HG02571 (cell line): Measurements from ENCODE around the gene CDC73.

Source experiments
- ATAC-seq: cut with Tn5 transposase; IDR thresholded peaks from one replicate; pipeline ENCODE4 v1.9.1; 2021; ENCODE audit warnings: mild to moderate bottlenecking, moderate library complexity; ENCODE audit not compliant: unreplicated experiment

The CDC73 gene

GRCh38 chr1:193121616-193122593, at the start of gene CDC73:
Gene CDC73 (plus strand): TSS chr1:193122031. CDS start chr1:193122201, 170 bp downstream.
- peak; percentile 93 for ATAC-seq

DNA sequence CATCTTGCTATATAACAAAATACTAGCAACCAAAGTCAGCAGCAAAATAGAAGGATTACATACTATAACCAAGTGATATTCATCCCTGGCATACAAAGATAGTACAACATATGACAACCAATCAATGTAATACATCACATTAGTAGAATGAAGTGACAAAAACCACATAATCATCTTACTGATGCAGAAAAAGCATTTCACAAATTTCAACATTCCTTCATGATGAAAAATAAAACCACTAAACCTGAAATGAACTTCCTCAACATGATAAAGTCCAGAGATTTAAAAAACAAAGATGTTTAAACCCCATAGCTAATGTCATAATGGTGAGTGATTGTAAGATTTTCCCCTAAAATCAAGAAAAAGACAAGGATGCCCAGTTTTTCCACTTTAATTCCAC, 43.8 kb upstream of the CDC73 start:
- no peak for ATAC-seq

DNA sequence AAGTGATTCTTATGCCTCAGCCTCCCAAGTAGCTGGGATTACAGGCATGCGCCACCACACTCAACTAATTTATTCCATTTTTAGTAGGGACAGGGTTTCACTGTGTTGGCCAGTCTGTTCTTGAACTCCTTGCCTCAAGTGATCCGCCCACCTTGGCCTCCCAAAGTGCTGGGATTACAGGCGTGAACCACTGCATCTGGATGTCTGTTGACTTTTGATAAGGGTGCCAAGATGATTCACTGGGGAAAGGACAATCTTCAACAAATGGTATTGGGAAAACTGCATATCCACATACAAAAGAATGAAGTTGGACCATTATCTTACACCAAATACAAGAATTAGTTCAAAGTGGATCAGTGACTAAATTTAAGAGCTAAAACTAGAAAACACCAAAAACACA, 42.6 kb upstream of the CDC73 start:
- ATAC-seq, result no peak

DNA sequence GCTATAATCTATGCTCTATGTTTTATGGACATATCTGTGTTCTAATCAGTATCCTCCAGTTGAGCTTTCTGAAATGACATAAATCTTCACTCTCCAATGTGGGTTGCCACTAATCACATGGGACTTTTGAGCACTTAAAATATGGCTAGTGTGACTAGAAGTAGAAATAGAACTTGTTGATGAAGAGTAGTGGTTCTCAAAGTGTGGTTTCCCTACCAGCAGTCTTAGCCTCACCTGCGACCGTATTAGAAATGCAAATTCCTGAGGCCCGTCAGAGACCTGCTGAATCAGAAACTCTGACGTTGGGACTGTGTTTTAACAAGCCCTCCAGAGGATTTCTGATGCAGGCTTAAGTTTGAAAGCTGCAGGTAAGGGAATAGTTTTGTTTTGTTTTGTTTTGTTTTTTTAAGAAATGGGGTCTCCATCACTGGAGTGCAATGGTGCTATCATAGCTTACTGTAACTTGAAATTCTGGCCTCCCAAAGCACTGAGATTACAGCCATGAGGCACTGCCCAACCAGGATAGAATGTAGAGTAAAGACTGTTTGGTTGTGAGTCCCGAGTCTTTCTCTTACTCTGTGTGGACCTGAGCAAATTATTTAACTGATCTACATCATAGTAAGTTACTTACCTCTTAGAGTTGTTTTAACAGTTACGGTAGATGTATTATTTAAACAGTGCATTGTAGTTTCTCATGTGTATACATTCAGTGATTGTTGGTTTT, 38.3 kb upstream of the CDC73 start:
- peak; percentile 99 for ATAC-seq

GRCh38 chr1:193085263-193085662, 36.6 kb upstream of the CDC73 start:
- ATAC-seq, result no peak

GRCh38 chr1:193086342-193086741, 35.5 kb upstream of the CDC73 start:
- no peak for ATAC-seq

DNA sequence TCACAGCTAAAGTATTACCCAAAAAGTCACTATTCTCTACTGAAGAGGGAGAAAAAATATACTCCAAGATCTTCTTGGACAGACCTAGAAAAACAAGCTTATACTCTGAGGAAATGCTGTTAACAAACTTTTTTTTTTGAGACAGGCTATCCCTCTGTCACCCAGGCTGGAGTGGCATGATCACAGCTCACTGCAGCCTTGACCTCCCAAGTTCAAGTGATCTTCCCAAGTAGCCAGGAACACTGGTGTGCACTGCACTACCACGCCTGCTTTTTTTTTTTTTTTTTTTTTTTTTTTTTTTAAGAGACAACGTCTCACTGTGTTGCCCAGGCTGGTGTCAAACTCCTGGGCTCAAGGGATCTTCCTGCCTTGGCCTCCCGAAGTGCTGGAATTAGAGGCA, 33.9 kb upstream of the CDC73 start:
- ATAC-seq, result no peak

- ATAC-seq, result no peak
Measured at GRCh38 chr1:193090865-193091264, 31.0 kb upstream of the CDC73 start.

- no peak for ATAC-seq
Measured at GRCh38 chr1:193094112-193094511, 27.7 kb upstream of the CDC73 start.

DNA sequence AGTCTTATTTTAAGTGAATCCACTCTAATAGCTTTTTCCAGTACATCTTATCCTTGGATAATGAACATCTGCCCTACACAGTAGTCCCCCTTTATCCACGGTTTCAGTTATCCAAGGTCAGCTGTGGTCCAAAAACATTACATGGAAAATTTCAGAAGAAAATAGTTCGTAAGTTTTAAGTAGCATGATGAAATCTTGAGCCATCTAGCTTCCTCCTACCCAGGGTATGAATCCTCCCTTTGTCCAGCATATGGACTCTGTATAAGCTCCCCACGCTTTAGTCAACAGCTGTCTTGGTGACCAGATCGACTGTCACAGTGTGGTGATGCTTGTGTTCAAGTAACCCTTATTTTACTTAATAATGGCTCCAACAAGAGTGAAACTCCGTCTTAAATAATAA, 19.2 kb upstream of the CDC73 start:
- ATAC-seq, result no peak

- no peak for ATAC-seq
Measured at GRCh38 chr1:193103759-193104501, 17.9 kb upstream of the CDC73 start.

DNA sequence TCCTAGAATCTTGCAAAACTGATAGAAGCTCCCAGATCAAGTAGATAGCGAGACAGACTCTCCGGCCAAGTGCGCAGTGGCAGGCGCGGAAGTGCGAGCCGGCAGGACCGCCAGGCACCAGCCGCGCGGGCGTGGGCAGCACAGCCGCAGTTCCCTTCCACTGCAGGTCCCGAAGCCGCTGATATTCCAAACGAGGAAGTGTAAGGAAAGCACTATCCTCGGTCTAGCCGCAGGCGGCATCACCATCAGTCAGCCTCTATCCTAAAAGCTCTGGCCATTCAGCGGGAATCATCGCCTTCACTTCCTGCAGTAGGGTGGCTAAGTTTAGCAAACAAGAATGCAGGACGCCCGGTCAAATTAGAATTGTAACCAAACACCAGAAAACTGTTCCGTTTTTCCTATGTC, 17.3 kb upstream of the CDC73 start:
- ATAC-seq, result peak; percentile 39

DNA sequence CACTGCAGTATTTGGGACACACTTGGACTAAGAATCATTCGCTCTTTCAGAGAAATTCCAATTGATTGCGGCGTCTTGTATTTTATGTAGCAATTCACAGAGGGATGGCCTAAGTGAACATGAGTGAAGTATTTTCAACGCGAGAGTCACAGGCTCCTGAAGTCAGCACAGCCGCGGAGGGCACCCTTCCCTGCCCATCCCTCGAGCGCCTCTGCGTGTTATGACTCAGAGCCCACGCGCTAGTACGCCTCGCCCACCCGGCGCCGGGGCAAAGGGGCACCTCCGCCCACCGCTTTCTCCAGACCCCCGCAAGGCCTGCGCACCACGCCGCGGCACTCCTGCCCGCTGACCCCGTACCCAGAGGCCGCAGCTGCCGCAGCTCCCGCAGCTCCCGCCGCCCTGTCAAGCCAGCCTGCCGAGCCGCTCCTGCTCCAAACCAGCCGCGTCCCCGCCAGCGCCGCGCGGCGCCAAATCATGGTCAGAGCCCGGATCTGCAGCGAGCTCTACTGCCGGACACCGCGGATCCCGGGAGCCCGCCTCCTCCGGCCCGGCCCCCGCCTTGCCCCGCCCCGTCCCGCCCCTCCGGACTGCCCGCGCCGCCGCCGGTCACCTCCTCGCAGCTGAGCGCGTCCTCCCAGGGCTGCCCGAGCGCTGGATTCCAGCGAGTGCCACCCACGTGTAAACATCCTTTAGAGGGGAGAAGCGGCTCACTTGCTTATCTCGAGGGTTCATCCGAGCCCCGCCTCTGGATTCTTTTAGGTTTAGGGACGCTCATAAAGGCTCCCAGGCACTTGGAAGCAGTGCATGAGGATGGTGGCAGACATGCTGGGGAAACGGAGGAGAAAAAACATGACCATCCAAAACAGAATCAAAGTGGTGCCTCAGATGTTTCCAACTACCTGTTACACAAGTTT, 16.7 kb upstream of the CDC73 start, which contains the start of gene GLRX2:
Gene GLRX2 (minus strand): TSS at position 508 of the 914 bp plus-strand sequence. CDS start 32 bp downstream, at position 476.
- ATAC-seq, result peak; percentile 93

DNA sequence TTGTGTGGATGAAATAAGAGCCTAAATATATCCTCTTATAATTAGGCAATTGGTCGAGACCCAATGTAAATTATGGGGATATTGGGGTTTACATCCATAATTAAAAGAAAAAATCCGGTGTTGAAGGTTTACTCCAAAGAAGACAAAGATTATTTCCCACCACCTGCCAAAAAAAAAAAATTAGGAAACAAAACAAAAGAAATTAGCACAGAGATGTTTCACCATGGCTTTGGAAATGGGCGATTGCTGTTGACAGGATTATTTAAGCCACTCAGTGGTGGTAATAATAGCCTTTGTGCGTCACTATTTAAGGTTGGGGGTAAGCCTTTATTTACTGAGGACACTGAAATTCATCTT, 16.0 kb upstream of the CDC73 start:
- ATAC-seq, result no peak

GRCh38 chr1:193108471-193108870, 13.4 kb upstream of the CDC73 start:
- no peak for ATAC-seq

DNA sequence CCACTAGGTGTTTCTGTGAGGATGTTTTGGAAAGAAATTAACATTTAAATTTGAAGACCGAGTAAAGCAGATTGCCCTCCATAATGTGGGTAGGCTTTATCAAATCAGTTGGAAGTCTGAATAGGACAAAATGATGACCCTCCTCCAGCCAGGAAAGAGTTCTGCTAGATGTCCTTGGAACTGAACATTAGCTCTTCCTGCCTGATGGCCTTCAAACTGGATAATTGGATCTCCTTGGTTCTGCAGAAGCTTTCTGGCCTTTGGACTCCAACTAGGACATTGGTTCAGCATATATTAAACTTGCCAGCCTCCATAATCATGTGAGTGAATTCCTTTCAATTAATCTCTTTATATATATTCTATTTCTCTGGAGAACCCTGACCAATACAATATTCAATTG, 12.2 kb upstream of the CDC73 start:
- ATAC-seq, result no peak

DNA sequence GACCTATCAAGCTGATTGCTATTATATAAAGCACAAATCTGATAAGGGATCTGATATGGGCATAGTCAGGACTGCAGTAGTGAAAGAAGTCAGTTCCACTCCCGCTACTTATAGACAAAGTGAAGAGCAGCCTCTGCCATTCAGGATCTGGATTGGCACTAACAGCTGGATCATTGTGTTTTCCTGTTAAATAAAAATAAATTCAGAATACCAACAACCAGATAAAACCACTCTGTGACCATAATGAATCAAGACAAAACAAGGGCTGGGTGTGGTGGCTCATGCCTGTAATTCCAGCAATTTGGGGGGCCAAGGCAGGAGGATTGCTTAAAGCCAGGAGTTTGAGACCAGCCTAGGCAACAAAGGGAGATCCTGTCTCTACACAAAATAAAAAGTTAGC, 11.6 kb upstream of the CDC73 start:
- ATAC-seq, result no peak

DNA sequence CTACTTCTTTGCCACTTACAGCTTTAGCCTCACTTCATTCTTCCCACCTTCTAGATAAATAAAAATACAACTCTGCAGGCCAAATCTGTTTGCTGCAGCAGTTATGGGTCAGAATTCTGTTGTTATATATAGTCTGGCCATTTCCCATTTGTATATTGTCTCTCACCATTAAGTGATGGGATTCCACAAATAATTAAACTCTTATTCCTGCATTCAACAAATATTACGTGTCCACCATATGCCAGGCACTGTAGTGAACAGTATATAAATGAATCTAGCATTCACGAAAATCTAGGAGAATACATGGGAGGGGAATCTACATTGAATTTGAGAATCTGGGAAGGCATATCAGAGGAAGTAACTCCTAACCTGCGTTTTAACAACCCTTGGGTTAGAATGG, 11.0 kb upstream of the CDC73 start:
- ATAC-seq, result no peak

- ATAC-seq, result no peak
Measured at GRCh38 chr1:193111641-193112090, 10.2 kb upstream of the CDC73 start.
